DND-41 (cell line): ENCODE results near the gene SEMA7A.

Source experiments
- ATAC-seq: fragments of 200-7000 bp; cut with Tn5 transposase; 3 replicates; pipeline ENCODE4 v1.9.1; 2021; ENCODE audit warnings: low read depth; ENCODE audit not compliant: insufficient read depth
- DNase-seq: peaks from one replicate; pipeline ENCODE4 v3.0.0-alpha.2; 2020
- H2AFZ ChIP-seq: 2 replicates; pipeline ENCODE4 v1.6.0; 2012; ENCODE audit warnings: low read depth, low read length
- H3K27ac ChIP-seq: 2 replicates; pipeline ENCODE4 v1.5.1; 2012; ENCODE audit warnings: low read length, inconsistent platforms
- H3K27me3 ChIP-seq: fragments of 200-600 bp; sonication (generic); 2 replicates; pipeline ENCODE4 v1.6.0; 2012; ENCODE audit warnings: low read length, mild to moderate bottlenecking, inconsistent platforms; ENCODE audit not compliant: insufficient read depth, poor library complexity
- H3K36me3 ChIP-seq: 2 replicates; pipeline ENCODE4 v1.5.1; 2012; ENCODE audit warnings: low read length, inconsistent platforms; ENCODE audit not compliant: insufficient read depth
- H3K4me1 ChIP-seq: 2 replicates; pipeline ENCODE4 v1.5.1; 2012; ENCODE audit warnings: mild to moderate bottlenecking, low read length; ENCODE audit not compliant: insufficient read depth
- H3K4me2 ChIP-seq: 2 replicates; pipeline ENCODE4 v1.6.0; 2012; ENCODE audit warnings: mild to moderate bottlenecking, moderate library complexity, low read length, inconsistent platforms; ENCODE audit not compliant: insufficient read depth
- H3K4me3 ChIP-seq, 2 experiments: fragments of 200-600 bp in 1 of 2; shearing (Covaris generic) in 1 of 2; 2 replicates each; pipeline ENCODE4 v1.5.1; 2012 to 2016; ENCODE audit warnings: inconsistent platforms in 2 of 2, low read length in 2 of 2, mild to moderate bottlenecking in 2 of 2, low read depth in 1 of 2, moderate library complexity in 1 of 2
- H3K79me2 ChIP-seq: 2 replicates; pipeline ENCODE4 v1.6.0; 2012; ENCODE audit warnings: low read length, inconsistent platforms; ENCODE audit not compliant: insufficient read depth
- H3K9ac ChIP-seq: 2 replicates; pipeline ENCODE4 v1.6.0; 2012; ENCODE audit warnings: low read depth, mild to moderate bottlenecking, inconsistent platforms, low read length, moderate library complexity
- H3K9me3 ChIP-seq: 2 replicates; pipeline ENCODE4 v1.5.1; 2012; ENCODE audit warnings: low read length, moderate library complexity, mild to moderate bottlenecking, inconsistent platforms; ENCODE audit not compliant: insufficient read depth, severe bottlenecking
- H4K20me1 ChIP-seq: 2 replicates; pipeline ENCODE4 v1.6.0; 2012; ENCODE audit warnings: low read length; ENCODE audit not compliant: insufficient read depth
- CTCF ChIP-seq: IDR thresholded peaks from 2 replicates; pipeline ENCODE4 v1.5.1; 2012; ENCODE audit warnings: borderline replicate concordance, low read length, moderate library complexity, mild to moderate bottlenecking; ENCODE audit not compliant: poor library complexity, severe bottlenecking; ENCODE audit errors: extremely low read depth
- EZH2 ChIP-seq: IDR thresholded peaks from 3 replicates; pipeline ENCODE4 v1.6.1; 2012; ENCODE audit warnings: borderline replicate concordance, low read depth, mild to moderate bottlenecking, moderate library complexity, low read length, inconsistent platforms; ENCODE audit not compliant: severe bottlenecking

Gene SEMA7A

GRCh38 chr15:74389241-74390048 is 44.3 kb downstream of the SEMA7A start:
- H4K20me1 ChIP-seq = no peaks in the 10 kb centered on the region
- no peak overlapping the region for H3K9ac ChIP-seq
- H3K36me3 ChIP-seq = no peaks in the 10 kb centered on the region
- H3K4me2 ChIP-seq = no peak overlapping the region
- peaks cover 15% of the 10 kb centered on the region for H3K4me1 ChIP-seq
- H3K79me2 ChIP-seq = no peaks in the 10 kb centered on the region
- H3K9me3 ChIP-seq = no peaks in the 10 kb centered on the region
- peak overlapping the region; percentile 43; the same call in 1 of the 2 replicates for H3K27ac ChIP-seq
- no peak for TF ChIP-seq EZH2
- no peak for TF ChIP-seq CTCF
- H3K4me3 ChIP-seq = no peak overlapping the region
- ATAC-seq = no peak
- no peaks in the 10 kb centered on the region for H3K27me3 ChIP-seq
- no peak overlapping the region for H2AFZ ChIP-seq
- DNase-seq = no peak

- Histone ChIP-seq H3K4me1 (peaks cover 25% of the 10 kb centered on the region), H3K36me3 (no peaks in the 10 kb centered on the region), H3K27ac (peak overlapping the region; percentile 54), H3K9ac (no peak overlapping the region), H4K20me1 (no peaks in the 10 kb centered on the region), H3K4me2 (no peak overlapping the region), H3K79me2 (no peaks in the 10 kb centered on the region), H3K9me3 (no peaks in the 10 kb centered on the region), H3K27me3 (no peaks in the 10 kb centered on the region), H2AFZ (no peak overlapping the region), H3K4me3 (no peak overlapping the region)
- TF ChIP-seq EZH2 (no peak), CTCF (no peak)
- ATAC-seq (peak; percentile 46), DNase-seq (peak; percentile 61)
These were observed 45.3 kb downstream of the SEMA7A start for GRCh38 chr15:74388363-74388951.

- H3K4me1 ChIP-seq = peaks cover 25% of the 10 kb centered on the region
- H3K9ac ChIP-seq = no peak overlapping the region
- H3K9me3 ChIP-seq = no peaks in the 10 kb centered on the region
- no peak overlapping the region for H2AFZ ChIP-seq
- no peaks in the 10 kb centered on the region for H3K36me3 ChIP-seq
- no peak for ATAC-seq
- TF ChIP-seq EZH2 (no peak), CTCF (no peak)
- no peaks in the 10 kb centered on the region for H3K79me2 ChIP-seq
- no peak overlapping the region; the same call in none of the 2 replicates for H3K27ac ChIP-seq
- no peaks in the 10 kb centered on the region for H4K20me1 ChIP-seq
- no peak overlapping the region for H3K4me2 ChIP-seq
- no peak for DNase-seq
- no peaks in the 10 kb centered on the region for H3K27me3 ChIP-seq
- H3K4me3 ChIP-seq = no peak overlapping the region
These were observed 46.0 kb downstream of the SEMA7A start for GRCh38 chr15:74387621-74388362.
